ENCODE results near the gene THSD4. TPM values are rescaled to one million over a fixed set of nuclear protein-coding genes. Genes with fewer than 3 reads are reported as not detected.

THSD4 gene
- total and polyA plus RNA-seq, 2 of the 8 experiments (the other 6 are each of a cell fraction or from before 2014, with no cell fraction given): 2.5 to 6.2 TPM

DNA sequence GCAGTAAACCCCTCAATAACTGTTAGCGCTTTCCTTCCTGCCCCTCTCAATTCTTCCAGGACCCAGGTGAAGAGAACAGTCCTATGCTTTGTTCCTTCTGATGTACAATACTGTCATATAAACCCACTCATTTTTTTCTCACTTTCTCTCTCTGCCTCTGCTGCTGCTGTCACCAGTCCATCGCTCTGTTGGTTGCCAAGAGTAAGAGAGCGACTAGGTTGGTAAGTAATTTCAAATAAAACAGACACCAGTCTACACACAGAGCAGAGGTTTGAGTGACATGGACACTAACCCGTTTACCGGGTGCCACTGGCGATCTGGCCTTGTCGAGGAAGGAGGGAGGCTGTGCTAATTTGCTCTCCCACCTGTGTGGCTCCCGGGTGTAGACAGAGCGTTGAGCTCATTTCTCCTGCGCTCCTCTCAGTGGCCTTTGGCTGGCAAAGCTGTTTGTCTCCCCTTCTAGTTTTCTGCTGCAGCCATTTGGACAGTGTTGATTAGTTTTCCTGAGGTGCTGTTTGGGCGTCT is 215.4 kb downstream of the THSD4 start:
- H2BK20ac ChIP-seq (ENCODE audit: low read length): no peak overlapping the region
- ChIA-PET CTCF (ENCODE audit: partially characterized antibody) (interaction anchor here (0.6 to 1.2 kb wide), 3 partner anchors 10 to 19 kb away, joined by 3 to 7 read pairs (median 4); no protein-coding TSS in a partner anchor), POLR2A (ENCODE audit: partially characterized antibody) (interaction anchor here (1.4 kb wide), 1 partner anchor 12 kb away, joined by 3 read pairs; no protein-coding TSS in a partner anchor)
- no peak overlapping the region; the same call in 1 of the 2 replicates for H3K27ac ChIP-seq (ENCODE audit: low read depth, low read length)
- H3K36me3 ChIP-seq (ENCODE audit: control insufficient read depth in 2 of 4, insufficient read depth in 4 of 4, low read length in 3 of 4): no peaks in the 10 kb centered on the region
- H3K23ac ChIP-seq (ENCODE audit: insufficient read length): no peak overlapping the region
- H3K27me3 ChIP-seq (replicated peaks in 1 of 4; ENCODE audit: control insufficient read depth in 3 of 4, extremely low read depth in 1 of 4, insufficient read depth in 3 of 4, low read length in 3 of 4): no peaks in the 10 kb centered on the region
- no peak overlapping the region for H2AFZ ChIP-seq (ENCODE audit: low read length)
- H2BK120ac ChIP-seq (replicated peaks; ENCODE audit: low read depth, low read length): no peak overlapping the region
- 83% methylated on average over 11 of the region's 11 CpGs; no CpG with 5 or more reads in 1 of the 2 experiments for whole genome bisulfite sequencing, 2 experiments (ENCODE audit: extremely low coverage in 1 of 2, insufficient coverage in 1 of 2, insufficient read length in 1 of 2, insufficient replicate concordance in 2 of 2, low coverage in 1 of 2, low lambda C conversion rate in 2 of 2, missing lambda C conversion rate in 1 of 2)
- no peak overlapping the region for H4K8ac ChIP-seq (ENCODE audit: extremely low read depth, insufficient read depth, low read length)
- H3K23me2 ChIP-seq (ENCODE audit: low read depth, low read length): no peaks in the 10 kb centered on the region
- no peaks in the 10 kb centered on the region for H3K9me3 ChIP-seq (ENCODE audit: insufficient read depth in 2 of 2, low read depth in 1 of 2, low read length in 1 of 2)
- TF ChIP-seq SP1 (IDR thresholded peaks at IDR 0.05; ENCODE audit: low read depth, low read length): no peak
- TF ChIP-seq MAFK (IDR thresholded peaks at IDR 0.05; ENCODE audit: low read depth, low read length): no peak
- no peaks in the 10 kb centered on the region for H4K20me1 ChIP-seq (replicated peaks in 1 of 2; ENCODE audit: control insufficient read depth in 1 of 2, insufficient read depth in 2 of 2, low read length in 2 of 2)
- no peak overlapping the region for H4K5ac ChIP-seq (ENCODE audit: insufficient read length, low read depth, low read length)
- H2AK5ac ChIP-seq (ENCODE audit: low read depth, low read length): no peak overlapping the region
- no peak overlapping the region for H3K4ac ChIP-seq (replicated peaks; ENCODE audit: insufficient read length, low read depth, low read length)
- H3K4me1 ChIP-seq (replicated peaks in 1 of 4; ENCODE audit: control insufficient read depth in 3 of 4, insufficient read depth in 4 of 4, low read length in 3 of 4): peaks cover 0 to 4% (median 1%) of the 10 kb centered on the region in 4 experiments; a peak in 3 of 7 replicates
- FAIRE-seq (no peak), DNase-seq (ENCODE audit: low read depth in 1 of 2, low spot score in 2 of 2) (no peak)
- no peak overlapping the region for H3K4me3 ChIP-seq (ENCODE audit: extremely low read depth in 1 of 4, insufficient read depth in 2 of 4, low read depth in 3 of 4, low read length in 4 of 4)
- H3K18ac ChIP-seq (ENCODE audit: extremely low read depth, low read length): no peak overlapping the region
- 0 out of 2 replicates have a peak overlapping the region, but pooled peaks have one; percentile 19 for H2BK15ac ChIP-seq (ENCODE audit: low read length)
- H3K9ac ChIP-seq (replicated peaks in 1 of 4; ENCODE audit: extremely low read depth in 1 of 4, low read depth in 3 of 4, low read length in 3 of 4): no peak overlapping the region
- H2BK5ac ChIP-seq (ENCODE audit: low read depth, low read length): no peak overlapping the region; the same call in 1 of the 2 replicates
- no peak overlapping the region for H3K56ac ChIP-seq (replicated peaks; ENCODE audit: insufficient read length, low read depth, low read length)
- no peaks in the 10 kb centered on the region for H3K79me1 ChIP-seq (ENCODE audit: low read depth, low read length)
- H3K4me2 ChIP-seq (ENCODE audit: insufficient read depth in 1 of 2, low read depth in 2 of 2, low read length in 2 of 2): no peak overlapping the region
- H4K91ac ChIP-seq (replicated peaks; ENCODE audit: insufficient read length, low read length): no peak overlapping the region
- no peak overlapping the region for H2BK12ac ChIP-seq (ENCODE audit: low read depth, low read length)
- no peak overlapping the region for H3K14ac ChIP-seq (ENCODE audit: insufficient read length)
- H3K79me2 ChIP-seq (ENCODE audit: control insufficient read depth in 1 of 2, insufficient read depth in 2 of 2, low read length in 2 of 2): no peaks in the 10 kb centered on the region

Measured in H1 (cell line).